ENCODE results near the gene EIF6.

Gene EIF6

DNA sequence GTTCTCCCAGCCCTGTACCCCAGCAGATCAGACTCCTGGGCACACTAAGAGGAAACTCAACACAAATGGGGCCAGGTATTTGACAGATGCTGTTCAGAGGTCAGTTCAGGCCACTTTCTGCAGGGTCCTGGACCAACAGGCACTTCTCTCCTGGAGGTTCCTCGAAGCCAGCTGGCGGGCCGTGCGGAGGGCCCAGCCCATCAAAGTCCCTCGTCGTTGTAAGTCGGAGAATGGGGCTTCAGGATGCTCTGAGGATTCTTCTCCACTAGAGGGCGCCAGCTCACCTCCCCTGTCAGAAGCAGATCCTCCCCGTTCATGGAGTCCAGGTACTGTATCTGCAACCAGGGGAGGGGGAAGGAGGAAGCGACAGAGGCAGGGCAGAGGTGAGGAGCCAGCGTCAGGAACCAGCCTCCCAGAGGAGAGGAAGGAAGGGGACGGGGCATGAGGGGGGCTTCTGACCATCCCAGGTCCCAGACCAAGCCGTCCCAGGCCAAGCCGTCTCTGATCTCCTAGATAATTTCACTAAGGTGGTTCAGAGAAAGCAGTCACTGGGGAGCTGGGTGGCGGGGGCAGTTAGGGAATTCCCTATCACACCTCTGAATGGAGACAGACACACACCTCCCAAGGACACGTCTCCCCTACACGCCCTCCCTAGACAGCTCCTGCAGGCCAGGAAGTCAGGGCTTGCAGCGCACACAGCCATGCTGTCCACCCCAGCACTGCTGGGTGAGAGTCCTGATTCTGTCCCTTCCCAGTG, 19.3 kb upstream of the EIF6 start:
- Histone ChIP-seq H3K4me3 (IDR thresholded peaks at IDR 0.05; ENCODE audit: insufficient read depth, low read depth, low read length) (no peak overlapping the region), H3K36me3 (ENCODE audit: insufficient read depth) (no peaks in the 10 kb centered on the region), H3K79me2 (ENCODE audit: insufficient read depth, low read depth) (no peaks in the 10 kb centered on the region), H3K27ac (no peak overlapping the region), H3K27me3 (ENCODE audit: insufficient read depth, low read depth) (no peaks in the 10 kb centered on the region), H3K4me1 (ENCODE audit: low read depth, poor library complexity, severe bottlenecking) (peaks cover 12% of the 10 kb centered on the region), H2AFZ (ENCODE audit: low read depth) (no peak overlapping the region; the same call in 1 of the 2 replicates), H4K20me1 (ENCODE audit: insufficient read depth) (no peaks in the 10 kb centered on the region), H3K9ac (no peak overlapping the region), H3K4me2 (no peak overlapping the region)
- TF ChIP-seq, protein P1, sequence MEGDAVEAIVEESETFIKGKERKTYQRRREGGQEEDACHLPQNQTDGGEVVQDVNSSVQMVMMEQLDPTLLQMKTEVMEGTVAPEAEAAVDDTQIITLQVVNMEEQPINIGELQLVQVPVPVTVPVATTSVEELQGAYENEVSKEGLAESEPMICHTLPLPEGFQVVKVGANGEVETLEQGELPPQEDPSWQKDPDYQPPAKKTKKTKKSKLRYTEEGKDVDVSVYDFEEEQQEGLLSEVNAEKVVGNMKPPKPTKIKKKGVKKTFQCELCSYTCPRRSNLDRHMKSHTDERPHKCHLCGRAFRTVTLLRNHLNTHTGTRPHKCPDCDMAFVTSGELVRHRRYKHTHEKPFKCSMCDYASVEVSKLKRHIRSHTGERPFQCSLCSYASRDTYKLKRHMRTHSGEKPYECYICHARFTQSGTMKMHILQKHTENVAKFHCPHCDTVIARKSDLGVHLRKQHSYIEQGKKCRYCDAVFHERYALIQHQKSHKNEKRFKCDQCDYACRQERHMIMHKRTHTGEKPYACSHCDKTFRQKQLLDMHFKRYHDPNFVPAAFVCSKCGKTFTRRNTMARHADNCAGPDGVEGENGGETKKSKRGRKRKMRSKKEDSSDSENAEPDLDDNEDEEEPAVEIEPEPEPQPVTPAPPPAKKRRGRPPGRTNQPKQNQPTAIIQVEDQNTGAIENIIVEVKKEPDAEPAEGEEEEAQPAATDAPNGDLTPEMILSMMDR (conservative IDR thresholded peaks at IDR 0.05; ENCODE audit: low read depth, low read length), result peak; percentile 96

- no peak overlapping the region for H3K4me2 ChIP-seq
- H3K4me3 ChIP-seq (IDR thresholded peaks at IDR 0.05; ENCODE audit: insufficient read depth, low read depth, low read length), result no peak overlapping the region
- no peak overlapping the region for H3K9ac ChIP-seq
- no peak overlapping the region for H3K27ac ChIP-seq
- no peak overlapping the region for H2AFZ ChIP-seq (ENCODE audit: low read depth)
- H3K36me3 ChIP-seq (ENCODE audit: insufficient read depth), result no peaks in the 10 kb centered on the region
- H3K27me3 ChIP-seq (ENCODE audit: insufficient read depth, low read depth), result no peaks in the 10 kb centered on the region
- H3K4me1 ChIP-seq (ENCODE audit: low read depth, poor library complexity, severe bottlenecking), result peaks cover 12% of the 10 kb centered on the region
- TF ChIP-seq, protein P1 (conservative IDR thresholded peaks at IDR 0.05; ENCODE audit: low read depth, low read length), result no peak
- H4K20me1 ChIP-seq (ENCODE audit: insufficient read depth), result no peaks in the 10 kb centered on the region
- H3K79me2 ChIP-seq (ENCODE audit: insufficient read depth, low read depth), result no peaks in the 10 kb centered on the region
Measured at GRCh38 chr20:35303382-35303734, 18.8 kb upstream of the EIF6 start.

DNA sequence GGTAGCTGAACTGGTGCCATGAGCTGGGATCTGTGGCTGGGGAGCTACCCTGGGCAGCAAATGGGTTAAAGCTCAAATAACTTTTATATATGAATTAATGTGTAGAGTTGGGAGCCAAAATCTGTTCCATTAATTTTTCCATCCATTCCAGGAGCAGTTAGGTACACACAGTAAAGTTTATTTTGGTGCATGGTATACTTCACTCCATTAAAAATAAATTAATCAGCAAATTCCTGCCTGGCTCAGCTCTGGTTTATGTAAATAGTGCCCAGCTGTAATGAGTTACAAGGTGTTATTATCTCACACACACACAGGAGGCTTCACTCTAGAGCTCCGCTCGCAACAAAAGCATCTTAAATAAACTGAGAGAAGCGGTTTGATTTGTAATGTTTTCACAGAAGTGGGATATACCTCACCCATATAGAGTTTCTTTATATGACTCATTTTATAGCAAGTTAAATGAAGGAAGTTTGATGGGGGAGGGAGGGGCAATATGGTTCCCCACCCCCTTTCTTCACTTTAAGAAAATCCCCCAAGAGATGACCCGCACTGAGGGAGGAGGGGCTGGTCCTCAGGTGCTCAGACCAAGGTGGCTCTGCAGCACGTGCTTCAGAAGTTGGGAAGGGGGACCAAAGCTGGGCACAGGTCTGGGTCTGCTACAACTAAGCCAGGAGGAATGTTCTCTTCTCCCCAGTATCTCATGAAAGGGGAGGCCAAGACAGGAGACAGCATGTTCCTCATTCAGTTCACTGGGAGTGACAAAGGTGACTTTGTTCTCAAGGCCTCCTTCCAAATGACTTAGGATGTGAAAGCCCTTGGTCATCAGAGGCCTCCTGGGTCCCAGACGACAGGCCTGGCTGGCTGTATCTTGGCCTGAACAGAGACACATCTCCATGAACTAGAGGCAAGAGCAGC, 18.1 kb upstream of the EIF6 start:
- TF ChIP-seq, protein P1 (conservative IDR thresholded peaks at IDR 0.05; ENCODE audit: low read depth, low read length), result no peak
- no peaks in the 10 kb centered on the region for H3K36me3 ChIP-seq (ENCODE audit: insufficient read depth)
- H3K4me2 ChIP-seq, result no peak overlapping the region
- H3K79me2 ChIP-seq (ENCODE audit: insufficient read depth, low read depth), result no peaks in the 10 kb centered on the region
- H3K4me3 ChIP-seq (IDR thresholded peaks at IDR 0.05; ENCODE audit: insufficient read depth, low read depth, low read length), result no peak overlapping the region
- H2AFZ ChIP-seq (ENCODE audit: low read depth), result no peak overlapping the region
- no peak overlapping the region for H3K9ac ChIP-seq
- peaks cover 12% of the 10 kb centered on the region for H3K4me1 ChIP-seq (ENCODE audit: low read depth, poor library complexity, severe bottlenecking)
- no peaks in the 10 kb centered on the region for H3K27me3 ChIP-seq (ENCODE audit: insufficient read depth, low read depth)
- no peak overlapping the region for H3K27ac ChIP-seq
- H4K20me1 ChIP-seq (ENCODE audit: insufficient read depth), result no peaks in the 10 kb centered on the region

DNA sequence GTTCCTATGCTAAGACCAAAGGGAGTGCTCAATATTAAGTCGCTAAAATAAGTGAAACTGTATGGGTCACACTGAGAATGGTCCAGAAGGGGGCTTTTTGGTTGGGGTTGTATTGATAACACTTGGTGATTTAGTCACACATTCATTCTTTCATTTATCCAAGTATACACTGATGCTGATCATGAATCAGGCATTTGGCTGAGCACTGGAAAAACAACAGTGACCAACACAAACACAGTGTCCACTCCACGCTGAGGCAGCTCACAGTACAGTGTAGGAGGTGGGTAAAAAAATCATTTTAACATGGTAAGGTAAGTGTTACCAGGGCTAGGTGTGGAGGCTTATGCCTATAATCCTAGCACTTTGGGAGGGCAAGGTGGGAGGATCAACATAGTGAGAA, 16.9 kb upstream of the EIF6 start:
- H3K27me3 ChIP-seq (ENCODE audit: insufficient read depth, low read depth), result no peaks in the 10 kb centered on the region
- no peak overlapping the region for H3K9ac ChIP-seq
- no peaks in the 10 kb centered on the region for H4K20me1 ChIP-seq (ENCODE audit: insufficient read depth)
- no peak overlapping the region for H3K4me2 ChIP-seq
- peaks cover 12% of the 10 kb centered on the region for H3K4me1 ChIP-seq (ENCODE audit: low read depth, poor library complexity, severe bottlenecking)
- H3K4me3 ChIP-seq (IDR thresholded peaks at IDR 0.05; ENCODE audit: insufficient read depth, low read depth, low read length), result no peak overlapping the region
- H2AFZ ChIP-seq (ENCODE audit: low read depth), result no peak overlapping the region
- H3K79me2 ChIP-seq (ENCODE audit: insufficient read depth, low read depth), result no peaks in the 10 kb centered on the region
- no peak overlapping the region for H3K27ac ChIP-seq
- H3K36me3 ChIP-seq (ENCODE audit: insufficient read depth), result no peaks in the 10 kb centered on the region
- TF ChIP-seq, protein P1 (conservative IDR thresholded peaks at IDR 0.05; ENCODE audit: low read depth, low read length), result no peak

All from KMS-11 (cell line).